ENCODE data around the gene KCNJ16.

- no peak for TF ChIP-seq MAX (IDR thresholded peaks at IDR 0.05)
- TF ChIP-seq TAF1 (IDR thresholded peaks at IDR 0.05; ENCODE audit: low read depth): no peak
- TF ChIP-seq EP300 (IDR thresholded peaks at IDR 0.05; ENCODE audit: borderline replicate concordance): no peak
- TF ChIP-seq USF1 (IDR thresholded peaks at IDR 0.05): no peak
- TF ChIP-seq RAD21 (IDR thresholded peaks at IDR 0.05; ENCODE audit: low read depth): no peak
- TF ChIP-seq CEBPB (IDR thresholded peaks at IDR 0.05): no peak
- TF ChIP-seq REST (IDR thresholded peaks at IDR 0.05; ENCODE audit: low read depth): no peak
- no peak for TF ChIP-seq NFIC (IDR thresholded peaks at IDR 0.05)
- TF ChIP-seq FOXM1 (IDR thresholded peaks at IDR 0.05; ENCODE audit: borderline replicate concordance, low read depth): no peak
- no peak for TF ChIP-seq EGR1 (IDR thresholded peaks at IDR 0.05)
Observed at GRCh38 chr17:70183508-70183907, 108.5 kb downstream of the KCNJ16 start.
